Body of pancreas (tissue), 4 donors: Measurements from ENCODE around the gene RNF151.
A peak's percentile ranks its signal among the peaks of the same experiment; 100 is the strongest.

Experiments used
- POLR2A ChIP-seq, 3 donors: fragments of 450-650 bp; IDR thresholded peaks; one replicate each; pipeline ENCODE4 v1.6.1; 2016; ENCODE audit warnings: antibody characterized with exemption in 3 of 3, mild to moderate bottlenecking in 2 of 3
- TF ChIP-seq, protein P1 (sequence below), 7 experiments: fragments of 450-650 bp in 4 of 7; fragments of 200-600 bp in 3 of 7; sonication (generic) in 3 of 7; IDR thresholded peaks; one replicate each; pipeline ENCODE4 v1.5.1; 2016 to 2019; ENCODE audit warnings: antibody characterized with exemption in 7 of 7

DNA sequence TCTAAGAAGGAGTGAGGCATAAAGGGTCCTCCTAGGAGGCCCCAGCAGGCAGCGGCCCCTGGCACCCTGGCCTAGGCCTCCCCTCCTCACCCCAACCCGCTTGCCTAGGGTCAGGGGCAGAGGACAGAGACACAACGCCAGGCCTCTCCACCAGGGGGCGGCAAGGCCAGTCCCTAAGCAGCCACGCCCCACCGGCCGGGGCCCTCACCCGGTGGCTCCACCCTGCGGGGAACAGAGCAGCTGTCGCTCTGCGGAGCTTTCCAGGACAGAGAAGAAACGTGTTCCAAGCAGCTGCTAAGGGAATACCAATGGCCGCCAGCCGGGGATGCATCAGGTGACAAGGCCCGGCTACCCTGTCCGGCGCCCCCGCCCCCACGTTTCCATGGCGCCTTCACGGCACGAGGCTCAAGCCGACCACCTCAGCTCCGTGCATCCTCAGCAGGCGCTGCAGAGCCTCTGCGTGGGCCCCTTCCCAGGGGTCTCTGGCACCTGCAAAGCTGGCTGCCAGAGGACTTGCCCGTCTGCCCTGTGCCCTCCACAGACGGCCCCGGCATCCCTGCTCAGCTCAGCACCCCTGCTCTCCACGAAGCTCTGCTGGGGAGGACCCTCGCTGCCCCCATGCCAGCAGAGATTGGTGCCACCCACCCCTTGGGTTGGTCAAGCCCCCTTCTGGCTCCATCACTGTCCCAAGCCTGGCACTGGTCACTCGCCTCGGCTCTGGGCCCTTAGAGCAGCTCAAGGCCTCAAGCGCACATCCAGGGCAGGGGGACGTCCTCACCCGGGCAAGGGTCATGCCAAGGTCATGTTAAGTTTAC is 37.4 kb downstream of the RNF151 start:
- TF ChIP-seq, protein P1, sequence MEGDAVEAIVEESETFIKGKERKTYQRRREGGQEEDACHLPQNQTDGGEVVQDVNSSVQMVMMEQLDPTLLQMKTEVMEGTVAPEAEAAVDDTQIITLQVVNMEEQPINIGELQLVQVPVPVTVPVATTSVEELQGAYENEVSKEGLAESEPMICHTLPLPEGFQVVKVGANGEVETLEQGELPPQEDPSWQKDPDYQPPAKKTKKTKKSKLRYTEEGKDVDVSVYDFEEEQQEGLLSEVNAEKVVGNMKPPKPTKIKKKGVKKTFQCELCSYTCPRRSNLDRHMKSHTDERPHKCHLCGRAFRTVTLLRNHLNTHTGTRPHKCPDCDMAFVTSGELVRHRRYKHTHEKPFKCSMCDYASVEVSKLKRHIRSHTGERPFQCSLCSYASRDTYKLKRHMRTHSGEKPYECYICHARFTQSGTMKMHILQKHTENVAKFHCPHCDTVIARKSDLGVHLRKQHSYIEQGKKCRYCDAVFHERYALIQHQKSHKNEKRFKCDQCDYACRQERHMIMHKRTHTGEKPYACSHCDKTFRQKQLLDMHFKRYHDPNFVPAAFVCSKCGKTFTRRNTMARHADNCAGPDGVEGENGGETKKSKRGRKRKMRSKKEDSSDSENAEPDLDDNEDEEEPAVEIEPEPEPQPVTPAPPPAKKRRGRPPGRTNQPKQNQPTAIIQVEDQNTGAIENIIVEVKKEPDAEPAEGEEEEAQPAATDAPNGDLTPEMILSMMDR (IDR thresholded peaks at IDR 0.05): peak; percentile 89 to 98 (median 95)
- TF ChIP-seq POLR2A (IDR thresholded peaks at IDR 0.05): no peak
